Measurements from ENCODE around the gene NT5C3A. TPM values are rescaled to one million over a fixed set of nuclear protein-coding genes. Genes with fewer than 3 reads are reported as not detected.

The NT5C3A gene
- total and polyA plus RNA-seq, 2 experiments from 2014 or later, result 28.5 to 45.8 TPM

- TF ChIP-seq POLR2AphosphoS5 (IDR thresholded peaks at IDR 0.05; ENCODE audit: low read depth) (no peak), STAT1 (IDR thresholded peaks at IDR 0.05; ENCODE audit: unreplicated experiment) (no peak), EZH2phosphoT487 (IDR thresholded peaks at IDR 0.05; ENCODE audit: unreplicated experiment) (no peak), CREB1 (CRISPR knock-in tag; IDR thresholded peaks at IDR 0.05; ENCODE audit: low read depth) (no peak), NANOG (IDR thresholded peaks at IDR 0.05; ENCODE audit: borderline replicate concordance) (no peak), ZNF114 (CRISPR knock-in tag; IDR thresholded peaks at IDR 0.05) (no peak), ZNF331 (CRISPR knock-in tag; IDR thresholded peaks at IDR 0.05; ENCODE audit: low read depth) (no peak), ETS1 (IDR thresholded peaks at IDR 0.05) (no peak)
These were observed 28.5 kb upstream of the NT5C3A start (continued) for GRCh38 chr7:33091111-33091531.

- no peak overlapping the region for H3K27ac Mint-ChIP-seq
- H3K4me1 Mint-ChIP-seq, result no peaks in the 10 kb centered on the region
- Histone ChIP-seq H3K4me3 (no peak overlapping the region), H3K9me2 (ENCODE audit: insufficient read depth) (no peaks in the 10 kb centered on the region; the same call in 1 of the 2 replicates), H3K36me3 (ENCODE audit: insufficient read depth) (peaks cover under 1% of the 10 kb centered on the region; the same call in 1 of the 2 replicates), H4K20me1 (replicated peaks; ENCODE audit: insufficient read depth) (no peaks in the 10 kb centered on the region), H3K4me1 (ENCODE audit: insufficient read depth) (no peaks in the 10 kb centered on the region), H3K79me2 (replicated peaks; ENCODE audit: insufficient read depth) (no peaks in the 10 kb centered on the region), H3F3A (replicated peaks; ENCODE audit: low read depth) (no peaks in the 10 kb centered on the region), H3K27ac (ENCODE audit: low read depth) (no peak overlapping the region), H3K4me2 (no peak overlapping the region), H2AFZ (no peak overlapping the region), H3K27me3 (ENCODE audit: insufficient read depth) (no peaks in the 10 kb centered on the region)
- H3K27me3 Mint-ChIP-seq (ENCODE audit: insufficient read depth, low read depth, poor library complexity), result peaks cover 2% of the 10 kb centered on the region
- H3K4me3 Mint-ChIP-seq, result no peak overlapping the region
- DNase-seq (ENCODE audit: low spot score), result no peak
- ATAC-seq, result no peak
- no peaks in the 10 kb centered on the region; the same call in 1 of the 3 replicates for H3K36me3 Mint-ChIP-seq (ENCODE audit: low read depth)
- H3K9me3 Mint-ChIP-seq, result no peaks in the 10 kb centered on the region
- TF ChIP-seq NANOG (IDR thresholded peaks at IDR 0.05; ENCODE audit: borderline replicate concordance) (no peak), ZNF331 (CRISPR knock-in tag; IDR thresholded peaks at IDR 0.05; ENCODE audit: low read depth) (no peak), REST (IDR thresholded peaks at IDR 0.05; ENCODE audit: unreplicated experiment) (no peak), JUNB (IDR thresholded peaks at IDR 0.05; ENCODE audit: unreplicated experiment) (no peak), EZH2phosphoT487 (IDR thresholded peaks at IDR 0.05; ENCODE audit: unreplicated experiment) (no peak), CREB1 (CRISPR knock-in tag; IDR thresholded peaks at IDR 0.05; ENCODE audit: low read depth) (no peak), POLR2AphosphoS5 (IDR thresholded peaks at IDR 0.05; ENCODE audit: low read depth) (no peak), EZH2 (IDR thresholded peaks at IDR 0.05; ENCODE audit: low read depth, unreplicated experiment) (no peak), ZNF462 (CRISPR knock-in tag; IDR thresholded peaks at IDR 0.05) (no peak), ETS1 (IDR thresholded peaks at IDR 0.05) (no peak)
These were observed 26.6 kb upstream of the NT5C3A start for GRCh38 chr7:33089142-33089541.

Data from GM23338 (cell line).